ENCODE measurements around the gene SPIB. TPM values are rescaled to one million over a fixed set of nuclear protein-coding genes. Genes with fewer than 3 reads are reported as not detected.

Gene SPIB
- polyA plus RNA-seq, 1 donor (not counting 4 experiments of a cell fraction or from before 2014, with no cell fraction given), result not detected

GRCh38 chr19:50466706-50467039 is 47.9 kb downstream of the SPIB start:
- Histone ChIP-seq H3K27me3 (ENCODE audit: control insufficient read depth, extremely low read depth, insufficient read depth, low read length) (peaks cover 11% of the 10 kb centered on the region), H3K79me2 (ENCODE audit: control insufficient read depth, insufficient read depth, low read length) (no peaks in the 10 kb centered on the region), H3K9ac (ENCODE audit: control insufficient read depth, extremely low read depth, insufficient read depth, low read length) (no peak overlapping the region), H3K36me3 (ENCODE audit: control insufficient read depth in 2 of 2, extremely low read depth in 1 of 2, insufficient read depth in 2 of 2, low read length in 2 of 2) (no peaks in the 10 kb centered on the region), H4K20me1 (ENCODE audit: control insufficient read depth, extremely low read depth, insufficient read depth, low read length) (no peaks in the 10 kb centered on the region), H3K4me2 (ENCODE audit: control insufficient read depth, extremely low read depth, insufficient read depth, low read depth, low read length) (no peak overlapping the region), H3K9me1 (ENCODE audit: control insufficient read depth, extremely low read depth, insufficient read depth, low read length) (no peaks in the 10 kb centered on the region), H3K9me3 (ENCODE audit: control insufficient read depth, low read depth, low read length) (no peaks in the 10 kb centered on the region), H2AFZ (ENCODE audit: control insufficient read depth, low read length) (no peak overlapping the region), H3K4me1 (ENCODE audit: control insufficient read depth, extremely low read depth, insufficient read depth, low read length) (no peaks in the 10 kb centered on the region), H3K27ac (ENCODE audit: control insufficient read depth, insufficient read depth, low read length) (no peak overlapping the region), H3K4me3 (ENCODE audit: control insufficient read depth in 2 of 3, extremely low read depth in 1 of 3, insufficient read depth in 2 of 3, low read depth in 1 of 3, low read length in 3 of 3) (no peak overlapping the region)
- no peak for TF ChIP-seq EZH2 (IDR thresholded peaks at IDR 0.05; ENCODE audit: low read length)
- TF ChIP-seq CTCF (optimal IDR thresholded peaks at IDR 0.05 in 1 of 3, IDR thresholded peaks at IDR 0.05 in 1 of 3, conservative IDR thresholded peaks at IDR 0.05 in 1 of 3; ENCODE audit: extremely low read depth in 1 of 3, insufficient read depth in 2 of 3, low read length in 3 of 3), result no peak
- DNase-seq (ENCODE audit: low read depth, low spot score) (no peak), FAIRE-seq (no peak)
- dilution Hi-C loops (cut with MboI; ENCODE audit: extremely low pct_ligation_motif_present, low sequenced_read_pairs), result no loop called here

- H3K9me1 ChIP-seq (ENCODE audit: control insufficient read depth, extremely low read depth, insufficient read depth, low read length), result no peaks in the 10 kb centered on the region
- H3K9ac ChIP-seq (ENCODE audit: control insufficient read depth, extremely low read depth, insufficient read depth, low read length), result no peak overlapping the region
- FAIRE-seq (no peak), DNase-seq (ENCODE audit: low read depth, low spot score) (no peak)
- no peak overlapping the region for H3K4me3 ChIP-seq (ENCODE audit: control insufficient read depth in 2 of 3, extremely low read depth in 1 of 3, insufficient read depth in 2 of 3, low read depth in 1 of 3, low read length in 3 of 3)
- no peak overlapping the region for H2AFZ ChIP-seq (ENCODE audit: control insufficient read depth, low read length)
- H4K20me1 ChIP-seq (ENCODE audit: control insufficient read depth, extremely low read depth, insufficient read depth, low read length), result no peaks in the 10 kb centered on the region
- H3K79me2 ChIP-seq (ENCODE audit: control insufficient read depth, insufficient read depth, low read length), result no peaks in the 10 kb centered on the region
- H3K9me3 ChIP-seq (ENCODE audit: control insufficient read depth, low read depth, low read length), result no peaks in the 10 kb centered on the region
- no peak overlapping the region for H3K4me2 ChIP-seq (ENCODE audit: control insufficient read depth, extremely low read depth, insufficient read depth, low read depth, low read length)
- H3K27ac ChIP-seq (ENCODE audit: control insufficient read depth, insufficient read depth, low read length), result no peak overlapping the region
- no peak for TF ChIP-seq CTCF (optimal IDR thresholded peaks at IDR 0.05 in 1 of 3, IDR thresholded peaks at IDR 0.05 in 1 of 3, conservative IDR thresholded peaks at IDR 0.05 in 1 of 3; ENCODE audit: extremely low read depth in 1 of 3, insufficient read depth in 2 of 3, low read length in 3 of 3)
- no peak for TF ChIP-seq EZH2 (IDR thresholded peaks at IDR 0.05; ENCODE audit: low read length)
- dilution Hi-C loops (cut with MboI; ENCODE audit: extremely low pct_ligation_motif_present, low sequenced_read_pairs), result no loop called here
- no peaks in the 10 kb centered on the region for H3K4me1 ChIP-seq (ENCODE audit: control insufficient read depth, extremely low read depth, insufficient read depth, low read length)
- no peaks in the 10 kb centered on the region for H3K36me3 ChIP-seq (ENCODE audit: control insufficient read depth in 2 of 2, extremely low read depth in 1 of 2, insufficient read depth in 2 of 2, low read length in 2 of 2)
- peaks cover 11% of the 10 kb centered on the region for H3K27me3 ChIP-seq (ENCODE audit: control insufficient read depth, extremely low read depth, insufficient read depth, low read length)
These were observed 48.8 kb downstream of the SPIB start for GRCh38 chr19:50467566-50467965.
